Thoracic aorta (tissue), 2 donors: ENCODE results near the gene ATP2A3. TPM values are rescaled to one million over a fixed set of nuclear protein-coding genes. Genes with fewer than 3 reads are reported as not detected.

ENCODE experiments used
- ATAC-seq: fragments of 150-250 bp; one replicate; pipeline ENCODE4 v1.8.0; 2017; ENCODE audit warnings: low read depth; ENCODE audit not compliant: insufficient number of reproducible peaks, low FRiP score
- DNase-seq: peaks from one replicate; pipeline ENCODE4 v3.0.0-alpha.2; 2020; ENCODE audit warnings: low spot score
- H3K27ac ChIP-seq, 2 donors: fragments of 200-600 bp; sonication (generic); 1 replicate in 1 of 2; 2 replicates in 1 of 2; pipeline ENCODE4 v1.5.1; 2016; ENCODE audit warnings: mild to moderate bottlenecking in 2 of 2, moderate library complexity in 2 of 2
- H3K27me3 ChIP-seq: fragments of 200-600 bp; sonication (generic); replicated peaks from 2 replicates; pipeline ENCODE4 v1.6.0; 2016; ENCODE audit warnings: mild to moderate bottlenecking; ENCODE audit not compliant: insufficient read depth
- H3K36me3 ChIP-seq: fragments of 200-600 bp; sonication (generic); one replicate; pipeline ENCODE4 v1.5.1; 2016
- H3K4me1 ChIP-seq, 2 donors: fragments of 200-600 bp; sonication (generic); 1 replicate in 1 of 2; 2 replicates in 1 of 2; pipeline versions ENCODE4 v1.5.1 to v1.6.0; 2016; ENCODE audit warnings: low read depth in 2 of 2, mild to moderate bottlenecking in 1 of 2; ENCODE audit not compliant: control insufficient read depth in 1 of 2
- H3K4me3 ChIP-seq: fragments of 200-600 bp; sonication (generic); 2 replicates; pipeline ENCODE4 v1.5.1; 2016; ENCODE audit warnings: mild to moderate bottlenecking
- H3K9me3 ChIP-seq: fragments of 200-600 bp; sonication (generic); 2 replicates; pipeline ENCODE4 v1.5.1; 2016
- total RNA-seq, 2 donors: library from RNA; depleted of rRNA; stranded (reverse); fragments of >200 nt; gene quantifications; one replicate each; pipeline versions ENCODE4 v1.1.0 to v1.2.3, GENCODE V29; 2016
- TF ChIP-seq, protein P1 (sequence below): fragments of 200-600 bp; sonication (generic); IDR thresholded peaks from one replicate; pipeline ENCODE4 v1.5.1; 2019; ENCODE audit warnings: antibody characterized with exemption

Gene ATP2A3
- total RNA-seq: 10 to 100 TPM; 37.2 to 50.4 TPM

DNA sequence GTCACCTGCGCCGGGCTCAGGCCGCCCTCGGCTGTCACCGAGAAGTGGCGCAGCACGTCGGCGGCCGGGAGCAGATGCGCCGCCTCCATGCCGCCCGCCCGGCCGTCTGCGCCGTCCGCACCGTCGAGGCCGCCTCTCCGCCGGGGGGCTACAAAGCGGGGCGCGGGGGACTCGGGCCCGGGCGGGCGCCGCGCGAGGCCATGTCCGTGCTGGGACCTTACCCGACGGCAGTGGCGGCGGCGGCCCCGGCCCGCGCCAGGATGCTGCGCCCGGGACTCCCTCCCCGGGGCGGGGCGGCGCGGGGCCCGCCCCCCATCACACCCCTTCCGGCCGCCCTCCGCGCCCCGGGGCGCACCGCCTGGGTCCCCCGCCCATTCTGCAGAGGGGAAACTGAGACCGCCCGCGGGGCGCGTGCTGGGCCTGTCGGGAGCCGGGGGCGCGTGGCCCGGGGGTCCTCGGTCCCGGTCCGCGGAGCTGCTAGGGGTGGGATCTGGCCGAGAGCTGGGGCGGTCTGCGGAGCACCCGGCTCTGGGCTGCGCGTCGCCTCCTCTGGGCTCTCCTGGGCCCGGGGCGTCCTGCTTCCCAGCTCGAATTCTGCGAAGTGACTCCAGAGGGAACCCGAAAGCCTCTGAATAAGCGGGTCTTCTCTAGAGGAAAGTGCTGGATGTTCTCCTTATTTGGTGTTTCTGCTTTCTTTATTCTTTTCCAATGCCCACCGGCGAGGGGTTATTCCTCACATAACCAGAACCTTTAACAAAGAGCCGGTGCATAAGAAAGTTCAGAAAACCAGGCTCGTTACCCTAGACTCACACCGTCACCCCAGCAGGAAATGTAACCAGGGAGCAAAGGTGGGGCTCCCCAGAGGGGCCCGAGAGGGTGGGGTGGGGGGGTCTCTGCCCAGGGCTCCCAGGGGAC, at the start of gene ATP2A3:
Gene ATP2A3, minus strand, starts transcription at position 235 of the 915 bp plus-strand sequence. Its CDS starts 146 bp downstream, at position 89.
- H3K27me3 ChIP-seq: no peaks in the 10 kb centered on the region
- peaks cover 15 to 49% of the 10 kb centered on the region in 2 donors for H3K4me1 ChIP-seq
- no peaks in the 10 kb centered on the region for H3K36me3 ChIP-seq

DNA sequence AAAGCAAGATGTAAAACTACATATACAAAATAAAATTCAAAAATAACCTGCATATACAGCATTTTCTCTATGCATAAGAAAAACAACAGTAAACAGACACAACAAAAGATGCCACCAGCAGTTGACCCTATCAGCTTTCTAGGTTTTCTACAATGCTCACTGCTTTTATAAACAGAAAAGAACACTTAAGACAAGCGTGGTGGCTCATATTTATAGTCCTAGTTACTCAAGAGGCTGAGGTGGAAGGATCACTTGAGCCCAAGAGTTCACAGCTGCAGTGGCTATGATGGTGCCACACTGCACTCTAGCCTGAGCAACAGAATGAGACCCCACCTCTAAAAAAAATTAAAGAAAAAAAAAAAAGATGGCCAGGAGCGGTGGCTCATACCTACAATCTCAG, 46.5 kb upstream of the ATP2A3 start:
- H3K27ac ChIP-seq: no peak overlapping the region
- no peak overlapping the region for H3K4me3 ChIP-seq
- DNase-seq (no peak), ATAC-seq (no peak)
- peaks cover 62% of the 10 kb centered on the region for H3K36me3 ChIP-seq
- H3K9me3 ChIP-seq: no peaks in the 10 kb centered on the region
- H3K27me3 ChIP-seq: no peaks in the 10 kb centered on the region
- peaks cover 0 to 21% of the 10 kb centered on the region in 2 donors for H3K4me1 ChIP-seq
- TF ChIP-seq, protein P1, sequence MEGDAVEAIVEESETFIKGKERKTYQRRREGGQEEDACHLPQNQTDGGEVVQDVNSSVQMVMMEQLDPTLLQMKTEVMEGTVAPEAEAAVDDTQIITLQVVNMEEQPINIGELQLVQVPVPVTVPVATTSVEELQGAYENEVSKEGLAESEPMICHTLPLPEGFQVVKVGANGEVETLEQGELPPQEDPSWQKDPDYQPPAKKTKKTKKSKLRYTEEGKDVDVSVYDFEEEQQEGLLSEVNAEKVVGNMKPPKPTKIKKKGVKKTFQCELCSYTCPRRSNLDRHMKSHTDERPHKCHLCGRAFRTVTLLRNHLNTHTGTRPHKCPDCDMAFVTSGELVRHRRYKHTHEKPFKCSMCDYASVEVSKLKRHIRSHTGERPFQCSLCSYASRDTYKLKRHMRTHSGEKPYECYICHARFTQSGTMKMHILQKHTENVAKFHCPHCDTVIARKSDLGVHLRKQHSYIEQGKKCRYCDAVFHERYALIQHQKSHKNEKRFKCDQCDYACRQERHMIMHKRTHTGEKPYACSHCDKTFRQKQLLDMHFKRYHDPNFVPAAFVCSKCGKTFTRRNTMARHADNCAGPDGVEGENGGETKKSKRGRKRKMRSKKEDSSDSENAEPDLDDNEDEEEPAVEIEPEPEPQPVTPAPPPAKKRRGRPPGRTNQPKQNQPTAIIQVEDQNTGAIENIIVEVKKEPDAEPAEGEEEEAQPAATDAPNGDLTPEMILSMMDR: no peak

More for the DNA sequence above, at the start of gene ATP2A3:
- TF ChIP-seq, protein P1: no peak
- no peak for ATAC-seq
- no peaks in the 10 kb centered on the region for H3K9me3 ChIP-seq
- H3K27ac ChIP-seq: peak within 1 kb of the TSS; percentile 50 to 74
- DNase-seq: no peak
- peak within 1 kb of the TSS; percentile 84 for H3K4me3 ChIP-seq

DNA sequence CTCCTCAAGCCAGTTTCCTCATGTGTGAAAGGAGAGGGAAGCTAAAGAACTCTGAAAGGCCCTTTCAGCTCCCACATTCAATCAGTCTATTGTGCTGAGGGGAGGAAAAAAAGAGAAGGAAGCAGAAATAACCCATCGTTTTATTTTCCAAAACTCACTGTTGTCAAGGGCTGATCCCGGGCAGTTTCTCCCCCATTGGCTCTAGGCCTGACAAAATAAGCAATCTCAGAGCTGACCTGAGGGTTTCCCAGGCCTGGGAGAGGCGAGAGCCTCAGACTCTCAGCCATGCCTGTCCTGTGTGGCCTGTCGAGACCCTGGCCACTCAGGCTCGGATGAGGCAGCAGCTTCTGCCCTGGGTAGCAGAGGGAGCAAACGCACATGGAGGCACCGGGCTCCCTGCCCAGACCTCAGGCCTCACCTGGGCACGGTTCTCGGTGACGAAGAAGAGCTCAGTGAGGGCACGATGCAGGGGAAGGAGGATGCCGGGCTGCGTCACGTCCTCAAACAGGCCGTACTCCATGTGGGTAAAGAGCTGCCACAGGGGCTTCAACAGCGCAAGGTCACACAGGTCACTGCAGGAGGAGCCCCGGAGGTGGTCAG, 45.0 kb upstream of the ATP2A3 start:
- H3K27ac ChIP-seq: peak overlapping the region; percentile 21 to 32
- H3K9me3 ChIP-seq: no peaks in the 10 kb centered on the region
- no peak overlapping the region for H3K4me3 ChIP-seq
- H3K4me1 ChIP-seq: peaks cover 0 to 21% of the 10 kb centered on the region in 2 donors
- TF ChIP-seq, protein P1: no peak
- DNase-seq: no peak
- no peaks in the 10 kb centered on the region for H3K27me3 ChIP-seq
- H3K36me3 ChIP-seq: peaks cover 54% of the 10 kb centered on the region
- no peak for ATAC-seq

DNA sequence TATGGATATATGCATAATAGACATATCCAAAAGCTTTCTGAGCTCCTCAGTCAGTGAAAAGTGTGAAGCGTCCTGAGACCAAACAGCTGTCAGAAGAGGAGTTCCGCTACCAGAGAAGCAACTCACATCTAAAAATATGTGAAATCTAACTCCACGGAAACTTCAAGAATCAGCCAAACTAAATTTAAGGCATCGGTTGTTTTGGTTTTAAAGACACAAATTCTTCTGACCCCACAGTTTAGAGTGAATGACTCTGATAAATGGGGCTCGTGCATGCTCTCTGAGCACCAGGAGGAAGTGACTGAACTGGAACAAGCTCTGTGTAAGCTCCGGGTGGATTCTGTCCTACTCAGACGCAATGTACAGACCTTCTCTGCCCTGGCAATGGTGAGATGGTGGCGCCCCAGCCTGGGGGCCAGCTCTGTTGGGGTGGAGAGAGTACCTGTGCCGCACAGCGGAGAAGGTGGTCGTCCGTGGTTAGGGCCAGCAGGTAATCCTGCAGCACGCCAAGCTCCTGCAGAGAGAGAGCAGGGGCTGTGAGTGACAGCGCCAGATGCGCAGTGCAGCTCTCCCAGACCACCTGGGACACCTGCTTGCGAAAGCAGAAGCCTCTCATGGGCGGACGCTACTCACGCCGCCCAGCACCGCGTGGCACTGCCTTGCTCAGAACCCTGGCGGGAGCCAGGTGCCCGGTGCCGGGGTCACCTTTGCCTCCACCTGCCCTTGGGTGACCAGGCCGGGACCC, 44.4 kb upstream of the ATP2A3 start:
- ATAC-seq (no peak), DNase-seq (no peak)
- Histone ChIP-seq H3K27ac (peak overlapping the region; percentile 21 to 32), H3K4me3 (no peak overlapping the region), H3K9me3 (no peaks in the 10 kb centered on the region), H3K36me3 (peaks cover 47% of the 10 kb centered on the region), H3K4me1 (peaks cover 0 to 21% of the 10 kb centered on the region in 2 donors), H3K27me3 (no peaks in the 10 kb centered on the region)
- TF ChIP-seq, protein P1: no peak

DNA sequence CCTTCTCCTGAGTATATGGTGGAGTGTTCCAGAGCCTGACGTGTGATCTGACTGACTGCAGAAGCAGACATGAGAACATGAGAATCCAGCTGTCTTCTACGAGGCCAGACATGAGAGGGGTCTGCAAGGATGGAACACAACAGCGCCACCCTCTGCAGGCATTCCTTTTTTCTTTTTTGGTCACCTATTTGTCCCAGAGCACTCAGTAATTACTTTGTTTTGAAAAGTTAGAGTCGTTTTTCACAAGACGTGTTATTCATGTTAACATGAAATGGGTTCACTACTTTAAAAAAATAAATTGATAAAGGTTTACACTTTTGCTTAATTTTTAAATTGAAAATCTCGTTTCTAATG, 43.8 kb upstream of the ATP2A3 start:
- Histone ChIP-seq H3K27me3 (no peaks in the 10 kb centered on the region), H3K27ac (no peak overlapping the region), H3K4me3 (no peak overlapping the region), H3K36me3 (peaks cover 43% of the 10 kb centered on the region), H3K4me1 (peaks cover 0 to 21% of the 10 kb centered on the region in 2 donors), H3K9me3 (no peaks in the 10 kb centered on the region)
- TF ChIP-seq, protein P1: no peak
- ATAC-seq (no peak), DNase-seq (no peak)
